Measurements from ENCODE around the gene MYO15A. TPM values are rescaled to one million over a fixed set of nuclear protein-coding genes. Genes with fewer than 3 reads are reported as not detected.

Gene MYO15A
- total and polyA plus RNA-seq, 8 donors: 0.31 to 10.5 (median 0.50) TPM; not detected in 1

GRCh38 chr17:18136357-18136756 lies 27.8 kb downstream of the MYO15A start:
- intact Hi-C loops (cut with DNase I; ENCODE audit: low total_unique reads): no loop called here
- 74 to 81% (median 77%) methylated on average over 15 to 19 of the region's 19 CpGs for WGBS, 5 donors
- Histone ChIP-seq H3K9me3 (no peaks in the 10 kb centered on the region), H3K4me3 (no peak overlapping the region), H3K36me3 (no peaks in the 10 kb centered on the region), H3K27ac (no peak overlapping the region), H3K27me3 (peaks cover 0 to 27% (median 0%) of the 10 kb centered on the region in 3 donors), H3K4me1 (peaks cover 0 to 4% (median 4%) of the 10 kb centered on the region in 4 donors)
- DNase-seq: no peak
- TF ChIP-seq POLR2AphosphoS5 (IDR thresholded peaks at IDR 0.05): no peak
- TF ChIP-seq POLR2A (IDR thresholded peaks at IDR 0.05): no peak
- TF ChIP-seq EP300 (IDR thresholded peaks at IDR 0.05): no peak
- TF ChIP-seq, protein P1, sequence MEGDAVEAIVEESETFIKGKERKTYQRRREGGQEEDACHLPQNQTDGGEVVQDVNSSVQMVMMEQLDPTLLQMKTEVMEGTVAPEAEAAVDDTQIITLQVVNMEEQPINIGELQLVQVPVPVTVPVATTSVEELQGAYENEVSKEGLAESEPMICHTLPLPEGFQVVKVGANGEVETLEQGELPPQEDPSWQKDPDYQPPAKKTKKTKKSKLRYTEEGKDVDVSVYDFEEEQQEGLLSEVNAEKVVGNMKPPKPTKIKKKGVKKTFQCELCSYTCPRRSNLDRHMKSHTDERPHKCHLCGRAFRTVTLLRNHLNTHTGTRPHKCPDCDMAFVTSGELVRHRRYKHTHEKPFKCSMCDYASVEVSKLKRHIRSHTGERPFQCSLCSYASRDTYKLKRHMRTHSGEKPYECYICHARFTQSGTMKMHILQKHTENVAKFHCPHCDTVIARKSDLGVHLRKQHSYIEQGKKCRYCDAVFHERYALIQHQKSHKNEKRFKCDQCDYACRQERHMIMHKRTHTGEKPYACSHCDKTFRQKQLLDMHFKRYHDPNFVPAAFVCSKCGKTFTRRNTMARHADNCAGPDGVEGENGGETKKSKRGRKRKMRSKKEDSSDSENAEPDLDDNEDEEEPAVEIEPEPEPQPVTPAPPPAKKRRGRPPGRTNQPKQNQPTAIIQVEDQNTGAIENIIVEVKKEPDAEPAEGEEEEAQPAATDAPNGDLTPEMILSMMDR (IDR thresholded peaks at IDR 0.05): no peak

DNA sequence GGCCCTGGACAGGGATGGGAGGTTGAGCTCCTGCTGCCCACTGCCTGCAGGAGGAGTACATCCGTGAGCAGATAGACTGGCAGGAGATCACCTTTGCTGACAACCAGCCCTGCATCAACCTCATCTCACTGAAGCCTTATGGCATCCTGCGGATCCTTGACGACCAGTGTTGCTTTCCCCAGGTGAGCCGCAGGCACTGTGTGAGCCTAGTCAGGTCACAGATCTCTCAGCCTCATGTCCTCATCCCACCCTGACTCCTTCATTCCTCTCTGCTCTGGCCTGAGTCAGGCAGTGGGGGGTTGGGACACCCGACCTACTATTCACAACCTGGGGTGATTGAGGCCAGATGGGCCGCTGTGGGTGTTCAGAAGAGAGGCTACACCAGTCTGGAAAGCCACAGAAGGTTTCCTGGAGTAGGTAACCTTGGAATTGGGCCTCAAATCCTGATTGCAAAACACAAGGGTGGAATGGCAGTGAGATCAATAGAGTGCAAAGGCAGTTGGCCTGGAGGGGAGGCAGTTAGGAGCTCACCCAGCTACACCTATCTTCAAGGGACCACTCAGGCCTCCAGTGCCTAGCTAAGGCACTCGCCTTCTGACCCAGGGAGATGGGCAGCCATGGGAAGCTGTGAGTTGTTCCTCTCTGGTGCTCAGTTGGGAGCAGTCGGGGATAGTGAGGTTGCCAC lies 29.7 kb downstream of the MYO15A start:
- intact Hi-C loops (cut with DNase I; ENCODE audit: low total_unique reads): no loop called here
- no peak overlapping the region for H3K4me3 ChIP-seq
- WGBS, 5 donors: 84 to 86% (median 85%) methylated on average over 3 to 8 of the region's 8 CpGs
- no peaks in the 10 kb centered on the region for H3K36me3 ChIP-seq
- TF ChIP-seq EP300 (IDR thresholded peaks at IDR 0.05) (no peak), POLR2A (IDR thresholded peaks at IDR 0.05) (no peak), POLR2AphosphoS5 (IDR thresholded peaks at IDR 0.05) (no peak)
- TF ChIP-seq, protein P1 (IDR thresholded peaks at IDR 0.05): no peak
- peaks cover 0 to 9% (median 5%) of the 10 kb centered on the region in 4 donors for H3K4me1 ChIP-seq
- no peaks in the 10 kb centered on the region for H3K9me3 ChIP-seq
- no peak overlapping the region for H3K27ac ChIP-seq
- peaks cover 0 to 45% (median 0%) of the 10 kb centered on the region in 3 donors for H3K27me3 ChIP-seq
- no peak for DNase-seq

GRCh38 chr17:18139092-18139491 lies 30.5 kb downstream of the MYO15A start:
- no peak for TF ChIP-seq EP300 (IDR thresholded peaks at IDR 0.05)
- no peak for TF ChIP-seq POLR2A (IDR thresholded peaks at IDR 0.05)
- TF ChIP-seq, protein P1 (IDR thresholded peaks at IDR 0.05): no peak
- TF ChIP-seq POLR2AphosphoS5 (IDR thresholded peaks at IDR 0.05): no peak
- DNase-seq: no peak
- Histone ChIP-seq H3K27me3 (peaks cover 0 to 51% (median 0%) of the 10 kb centered on the region in 3 donors), H3K4me1 (peaks cover 0 to 9% (median 5%) of the 10 kb centered on the region in 4 donors), H3K4me3 (no peak overlapping the region), H3K27ac (no peak overlapping the region), H3K36me3 (no peaks in the 10 kb centered on the region), H3K9me3 (no peaks in the 10 kb centered on the region)
- WGBS, 5 donors: 86 to 100% (median 95%) methylated on average over 2 of the region's 2 CpGs
- intact Hi-C loops (cut with DNase I; ENCODE audit: low total_unique reads): no loop called here

- intact Hi-C loops (cut with DNase I; ENCODE audit: low total_unique reads): no loop called here
- H3K4me3 ChIP-seq: no peak overlapping the region
- H3K9me3 ChIP-seq: no peaks in the 10 kb centered on the region
- no peak for DNase-seq
- TF ChIP-seq, protein P1 (IDR thresholded peaks at IDR 0.05): no peak
- H3K36me3 ChIP-seq: no peaks in the 10 kb centered on the region
- H3K27ac ChIP-seq: no peak overlapping the region
- H3K4me1 ChIP-seq: peaks cover 0 to 9% (median 5%) of the 10 kb centered on the region in 4 donors
- 60 to 76% (median 73%) methylated on average over 7 to 14 of the region's 14 CpGs for WGBS, 5 donors
- peaks cover 0 to 51% (median 0%) of the 10 kb centered on the region in 3 donors for H3K27me3 ChIP-seq
These were observed 30.9 kb downstream of the MYO15A start for GRCh38 chr17:18139498-18139897.

Data from stomach (tissue), 9 donors.